Neutrophil (primary cell): ENCODE measurements around the gene PMEL.
"Not testable (repeated sequence)": the region's sequence is repeated elsewhere in the genome, so short reads cannot be mapped to it uniquely, and the experiment has no call there.

ENCODE experiments used
- H3K27ac ChIP-seq: fragments of 200-600 bp; sonication (generic); 2 replicates; pipeline ENCODE4 v1.5.1; 2016; ENCODE audit warnings: mild to moderate bottlenecking, moderate library complexity
- H3K27me3 ChIP-seq: fragments of 200-600 bp; sonication (generic); 2 replicates; pipeline ENCODE4 v1.6.0; 2016; ENCODE audit warnings: mild to moderate bottlenecking
- H3K36me3 ChIP-seq: fragments of 200-600 bp; sonication (generic); 2 replicates; pipeline ENCODE4 v1.5.1; 2017
- H3K4me1 ChIP-seq, 2 experiments: fragments of 200-600 bp in 1 of 2; sonication (generic) in 1 of 2; 1 replicate in 1 of 2; 2 replicates in 1 of 2; pipeline versions ENCODE4 v1.5.1 to v1.6.1; 2013 to 2016; ENCODE audit warnings: low read depth in 1 of 2, low read length in 1 of 2, mild to moderate bottlenecking in 1 of 2, moderate library complexity in 1 of 2; ENCODE audit not compliant: control insufficient read depth in 1 of 2, insufficient read depth in 1 of 2
- H3K4me3 ChIP-seq, 2 experiments: fragments of 200-600 bp in 1 of 2; sonication (generic) in 1 of 2; 1 replicate in 1 of 2; 2 replicates in 1 of 2; pipeline ENCODE4 v1.5.1; 2013 to 2016; ENCODE audit warnings: low read depth in 1 of 2, low read length in 1 of 2, mild to moderate bottlenecking in 1 of 2, moderate library complexity in 1 of 2
- H3K9me3 ChIP-seq: fragments of 200-600 bp; sonication (generic); 2 replicates; pipeline ENCODE4 v1.5.1; 2016
- CTCF ChIP-seq: fragments of 200-600 bp; sonication (generic); IDR thresholded peaks from 2 replicates; pipeline ENCODE4 v1.5.1; 2016; ENCODE audit warnings: antibody characterized with exemption

Gene PMEL

GRCh38 chr12:55996715-55997534, 31.1 kb upstream of the PMEL start, which contains the start of gene SUOX:
TSS of gene SUOX (plus strand) at chr12:55997276. CDS start at chr12:56002222, 4,946 bp downstream.
- Histone ChIP-seq H3K9me3 (no peaks in the 10 kb centered on the region), H3K4me1 (peaks cover 23 to 24% of the 10 kb centered on the region in 2 experiments), H3K27ac (peak within 1 kb of the TSS; percentile 81), H3K36me3 (peaks cover 45% of the 10 kb centered on the region), H3K4me3 (peak within 1 kb of the TSS; percentile 75 to 93), H3K27me3 (no peaks in the 10 kb centered on the region)
- no peak for TF ChIP-seq CTCF

GRCh38 chr12:55996201-55996714, 30.4 kb upstream of the PMEL start:
- Histone ChIP-seq H3K9me3 (no peaks in the 10 kb centered on the region), H3K4me1 (peaks cover 23 to 24% of the 10 kb centered on the region in 2 experiments), H3K36me3 (peaks cover 52% of the 10 kb centered on the region), H3K4me3 (peak overlapping the region; percentile 75 to 93), H3K27me3 (no peaks in the 10 kb centered on the region), H3K27ac (peak overlapping the region; percentile 81)
- TF ChIP-seq CTCF = peak; percentile 91

GRCh38 chr12:55995366-55995765, 29.5 kb upstream of the PMEL start:
- H3K36me3 ChIP-seq = peaks cover 59% of the 10 kb centered on the region
- H3K4me1 ChIP-seq = peaks cover 24 to 31% of the 10 kb centered on the region in 2 experiments
- no peak for TF ChIP-seq CTCF
- no peak overlapping the region for H3K4me3 ChIP-seq
- no peaks in the 10 kb centered on the region for H3K9me3 ChIP-seq
- peak overlapping the region; percentile 43 for H3K27ac ChIP-seq
- H3K27me3 ChIP-seq = no peaks in the 10 kb centered on the region

- Histone ChIP-seq H3K27me3 (no peaks in the 10 kb centered on the region), H3K27ac (peak overlapping the region; percentile 39), H3K9me3 (no peaks in the 10 kb centered on the region), H3K4me1 (peaks cover 23 to 31% of the 10 kb centered on the region in 2 experiments), H3K36me3 (peaks cover 71% of the 10 kb centered on the region), H3K4me3 (no peak overlapping the region)
- TF ChIP-seq CTCF = no peak
Measured at GRCh38 chr12:55993230-55993853, 27.5 kb upstream of the PMEL start.

- Histone ChIP-seq H3K27me3 (no peaks in the 10 kb centered on the region), H3K27ac (peak overlapping the region; percentile 55), H3K4me1 (peaks cover 3 to 10% of the 10 kb centered on the region in 2 experiments), H3K9me3 (no peaks in the 10 kb centered on the region), H3K36me3 (peaks cover 91% of the 10 kb centered on the region), H3K4me3 (no peak overlapping the region)
- TF ChIP-seq CTCF = no peak
Measured at GRCh38 chr12:55991110-55991509, 25.3 kb upstream of the PMEL start.

GRCh38 chr12:55985976-55986375, 20.1 kb upstream of the PMEL start:
- not testable (repeated sequence) for H3K4me3 ChIP-seq, H3K9me3 ChIP-seq, H3K27me3 ChIP-seq
- peak overlapping the region; percentile 73 for H3K27ac ChIP-seq
- peaks cover 46 to 58% of the 10 kb centered on the region in 2 experiments for H3K4me1 ChIP-seq
- H3K36me3 ChIP-seq = peaks cover 63% of the 10 kb centered on the region
